K562 (cell line): ENCODE results near the gene NXPH4. TPM values are rescaled to one million over a fixed set of nuclear protein-coding genes. Genes with fewer than 3 reads are reported as not detected.

Experiments
- ATAC-seq: fragments of 200-7000 bp; cut with Tn5 transposase; 3 replicates; pipeline ENCODE4 v1.9.1; 2020; ENCODE audit warnings: moderate library complexity
- BruUV-seq: library from RNA; stranded (reverse); fragments of 400-500 nt; replicated peaks from 2 replicates; lab custom pipeline; 2021; lab: Mats Ljungman, UMichigan
- CTCF ChIA-PET: fragments of 300-600 bp; formaldehyde crosslinking; extraction: SDS; loops from one replicate; lab custom pipeline; 2021; ENCODE audit warnings: low intra/inter-chr PET ratio; lab: Yijun Ruan, JAX
- POLR2A ChIA-PET: fragments of 300-600, 350-650 bp; sonication (Branson Sonifier 250); formaldehyde crosslinking; extraction: SDS; loops from one replicate; lab custom pipeline; 2021; ENCODE audit warnings: antibody characterized with exemption, inconsistent platforms; lab: Yijun Ruan, JAX
- DNase-seq, 4 experiments: peaks; one replicate each; pipeline versions ENCODE4 v3.0.0 to v3.0.0-alpha.2; 2011 to 2018; ENCODE audit warnings: low spot score in 3 of 4, mixed read lengths in 3 of 4; ENCODE audit errors: extremely low read depth in 1 of 4
- FAIRE-seq: peaks from 2 replicates; lab custom pipeline; 2011; peaks lifted over from hg19 to GRCh38; lab: Jason Lieb, UNC
- H2AFZ ChIP-seq: 2 replicates; pipeline ENCODE4 v1.6.0; 2011; ENCODE audit warnings: low read depth, low read length, control low read depth, inconsistent platforms
- H3K27ac ChIP-seq: fragments of 200-600 bp; 3 replicates; pipeline ENCODE4 v1.8.0; 2011; ENCODE audit warnings: low read depth, mild to moderate bottlenecking, control low read depth, inconsistent platforms, low read length, moderate library complexity, mixed read lengths; ENCODE audit errors: extremely low read depth
- H3K27me3 ChIP-seq, 2 experiments: fragments of 300-600 bp in 1 of 2; 2 replicates in 1 of 2; 3 replicates in 1 of 2; pipeline versions ENCODE4 v1.6.0 to v1.8.0; 2011; ENCODE audit warnings: inconsistent platforms in 2 of 2, low read length in 2 of 2, mild to moderate bottlenecking in 1 of 2, mixed read lengths in 1 of 2, moderate library complexity in 1 of 2; ENCODE audit not compliant: control insufficient read depth in 2 of 2, insufficient read depth in 2 of 2
- H3K36me3 ChIP-seq: fragments of 300-600 bp; 3 replicates; pipeline ENCODE4 v1.8.0; 2011; ENCODE audit warnings: mild to moderate bottlenecking, low read length, inconsistent platforms; ENCODE audit not compliant: control insufficient read depth, insufficient read depth
- H3K4me1 ChIP-seq, 2 experiments: fragments of 200-600 bp in 1 of 2; replicated peaks in 1 of 2; 2 replicates in 1 of 2; 3 replicates in 1 of 2; pipeline versions ENCODE4 v1.5.1 to v1.8.0; 2011; ENCODE audit warnings: inconsistent platforms in 2 of 2, low read length in 2 of 2, mild to moderate bottlenecking in 1 of 2, mixed read lengths in 1 of 2, moderate library complexity in 1 of 2; ENCODE audit not compliant: control insufficient read depth in 2 of 2, insufficient read depth in 2 of 2
- H3K4me2 ChIP-seq: 2 replicates; pipeline ENCODE4 v1.6.1; 2011; ENCODE audit warnings: low read length, control low read depth, inconsistent platforms, mixed read lengths; ENCODE audit not compliant: insufficient read depth
- H3K4me3 ChIP-seq: fragments of 200-600 bp; sonication (generic), shearing (Covaris generic); 2 replicates; pipeline ENCODE4 v1.5.1; 2016; ENCODE audit warnings: control low read depth, inconsistent platforms
- H3K79me2 ChIP-seq: fragments of 200-600 bp; 3 replicates; pipeline ENCODE4 v1.8.0; 2011; ENCODE audit warnings: low read length, inconsistent platforms; ENCODE audit not compliant: control insufficient read depth, insufficient read depth
- H3K9ac ChIP-seq, 2 experiments: 2 replicates each; pipeline versions ENCODE4 v1.6.0 to v1.6.1; 2011; ENCODE audit warnings: low read depth in 2 of 2, low read length in 2 of 2, control low read depth in 1 of 2, inconsistent platforms in 1 of 2, mild to moderate bottlenecking in 1 of 2, mixed read lengths in 1 of 2; ENCODE audit not compliant: insufficient read depth in 1 of 2
- H3K9me1 ChIP-seq: one replicate; pipeline ENCODE4 v1.6.0; 2011; ENCODE audit warnings: inconsistent platforms, mild to moderate bottlenecking, low read length, moderate library complexity; ENCODE audit not compliant: control insufficient read depth, insufficient read depth
- H3K9me3 ChIP-seq: replicated peaks from 2 replicates; pipeline ENCODE4 v1.5.1; 2011; ENCODE audit warnings: low read depth, low read length, inconsistent platforms; ENCODE audit not compliant: control insufficient read depth, insufficient read depth
- H4K20me1 ChIP-seq: replicated peaks from 2 replicates; pipeline ENCODE4 v1.6.1; 2011; ENCODE audit warnings: low read length, inconsistent platforms, mixed read lengths; ENCODE audit not compliant: control insufficient read depth, insufficient read depth
- C11orf30 ChIP-seq: fragments of 450-650 bp; IDR thresholded peaks from 2 replicates; pipeline ENCODE4 v1.6.1; 2016; ENCODE audit warnings: low read depth, mild to moderate bottlenecking
- CREB5 ChIP-seq: fragments of 250-450 bp; sonication (Bioruptor Pico); IDR thresholded peaks from 2 replicates; pipeline ENCODE4 v1.5.0; 2020; ENCODE audit warnings: mild to moderate bottlenecking
- MIER1 ChIP-seq: fragments of 450-650 bp; IDR thresholded peaks from 2 replicates; pipeline ENCODE4 v1.6.1; 2016; ENCODE audit warnings: antibody characterized with exemption, mild to moderate bottlenecking, low read depth
- MXD1 ChIP-seq: fragments of 250-450 bp; sonication (Bioruptor Pico); IDR thresholded peaks from 2 replicates; pipeline ENCODE4 v1.8.0; 2021; ENCODE audit warnings: borderline replicate concordance, mild to moderate bottlenecking, moderate library complexity; ENCODE audit not compliant: poor library complexity, severe bottlenecking
- OTX1 ChIP-seq: fragments of 450-650 bp; formaldehyde crosslinking; IDR thresholded peaks from 2 replicates; pipeline ENCODE4 v1.4.0; 2022; ENCODE audit warnings: mild to moderate bottlenecking
- WGBS: fragments of 100-300 bp; shearing (Covaris generic); methylation state at CpG from one replicate; pipeline ENCODE4 v1.1.6; 2016; ENCODE audit warnings: low coverage, mixed read lengths; ENCODE audit not compliant: insufficient coverage; ENCODE audit errors: missing lambda C conversion rate; 5-methylcytosine and 5-hydroxymethylcytosine counted together
- in situ Hi-C: fragments of 300-500 bp; cut with MboI; formaldehyde crosslinking; loops from 4 replicates; pipeline ENCODE4 v1.15.0; 2018; ENCODE audit warnings: inconsistent platforms, mixed read lengths
- intact Hi-C: fragments of 100-400 bp; cut with micrococcal nuclease; formaldehyde crosslinking; loops from 2 replicates; pipeline ENCODE4 v1.14.2; 2022
- polyA plus RNA-seq, 8 experiments: library from polyadenylated mRNA; depleted of rRNA in 4 of 8; stranded (reverse) in 5 of 8; unstranded in 3 of 8; fragments of >200 nt; fragmentation: Nextera tagmentation in 2 of 8; fragmentation: Illumina TruSeq in 1 of 8; extraction: Ambion mirVana in 2 of 8; extraction: Trizol in 1 of 8; gene quantifications; 2 replicates each; pipeline versions ENCODE4 v1.2.1 to v1.2.3, GENCODE V29; 2011 to 2014; ENCODE audit warnings: inconsistent platforms in 1 of 8, missing spikeins in 1 of 8
- total RNA-seq, 7 experiments: library from RNA; depleted of rRNA in 6 of 7; stranded (reverse); fragments of >200 nt in 6 of 7; fragmentation: Illumina TruSeq in 2 of 7; extraction: Trizol in 2 of 7; gene quantifications; 2 replicates each; pipeline versions ENCODE4 v1.2.1 to v1.2.3, GENCODE V29; 2011 to 2021; ENCODE audit warnings: low replicate concordance in 1 of 7

Gene NXPH4
- total and polyA plus RNA-seq, 9 of the 15 experiments (the other 6 are each of a cell fraction or from before 2014, with no cell fraction given), result 0.49 to 2.7 (median 1.1) TPM; not detected in 4

DNA sequence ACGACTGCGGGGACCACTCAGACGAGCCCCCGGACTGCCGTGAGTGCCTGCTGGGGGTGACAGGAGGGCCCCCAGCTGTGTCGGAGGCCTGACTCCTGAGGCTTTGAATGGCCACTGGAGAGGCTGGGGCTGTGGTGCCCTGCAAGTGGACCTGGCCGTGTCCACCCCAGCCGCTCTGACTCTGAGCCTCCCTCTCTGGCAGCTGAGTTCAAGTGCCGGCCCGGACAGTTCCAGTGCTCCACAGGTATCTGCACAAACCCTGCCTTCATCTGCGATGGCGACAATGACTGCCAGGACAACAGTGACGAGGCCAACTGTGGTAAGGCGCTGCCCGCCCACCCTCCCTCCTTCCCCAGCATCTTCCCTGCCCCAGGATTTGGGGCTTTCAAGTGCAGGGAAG lies 16.1 kb upstream of the NXPH4 start:
- Histone ChIP-seq H3K9ac (no peak overlapping the region), H4K20me1 (peaks cover 32% of the 10 kb centered on the region), H3K9me1 (no peaks in the 10 kb centered on the region), H3K36me3 (no peaks in the 10 kb centered on the region), H3K4me1 (peaks cover 0 to 48% of the 10 kb centered on the region in 2 experiments; a peak in 2 of 5 replicates), H3K27ac (no peak overlapping the region), H2AFZ (no peak overlapping the region), H3K4me2 (no peak overlapping the region), H3K9me3 (no peaks in the 10 kb centered on the region), H3K27me3 (peaks cover 71 to 96% of the 10 kb centered on the region in 2 experiments; a peak in 4 of 5 replicates), H3K4me3 (no peak overlapping the region), H3K79me2 (no peaks in the 10 kb centered on the region)
- ChIA-PET CTCF (no interaction called here), POLR2A (no interaction called here)
- DNase-seq, result no peak
- no peak for FAIRE-seq
- intact Hi-C loops (no loop called here), in situ Hi-C loops (no loop called here)
- WGBS, result 4% methylated on average over 13 of the region's 15 CpGs
- ATAC-seq, result no peak
- no TSS peak for BruUV-seq
- TF ChIP-seq OTX1 (CRISPR knock-in tag) (no peak), MIER1 (no peak), MXD1 (CRISPR knock-in tag) (no peak), C11orf30 (no peak), CREB5 (CRISPR knock-in tag) (no peak)
